Keratinocyte (primary cell): ENCODE data around the gene AP3D1. TPM values are rescaled to one million over a fixed set of nuclear protein-coding genes. Genes with fewer than 3 reads are reported as not detected.

Source experiments
- DNase-seq: peaks from one replicate; pipeline ENCODE4 v3.0.0-alpha.2; 2011; ENCODE audit warnings: low read depth, missing footprints, low spot score
- FAIRE-seq: peaks from 2 replicates; lab custom pipeline; 2011; peaks lifted over from hg19 to GRCh38; lab: Jason Lieb, UNC
- H2AFZ ChIP-seq: 2 replicates; pipeline ENCODE4 v1.6.0; 2012; ENCODE audit warnings: low read length, control low read depth, inconsistent platforms; ENCODE audit not compliant: control insufficient read depth
- H3K27ac ChIP-seq: 2 replicates; pipeline ENCODE4 v1.5.1; 2011; ENCODE audit warnings: low read length; ENCODE audit not compliant: control insufficient read depth, insufficient read depth
- H3K27me3 ChIP-seq: 3 replicates; pipeline ENCODE4 v1.6.0; 2011; ENCODE audit warnings: low read length; ENCODE audit not compliant: control insufficient read depth, insufficient read depth; ENCODE audit errors: extremely low read depth
- H3K36me3 ChIP-seq, 2 experiments: 2 replicates in 1 of 2; 3 replicates in 1 of 2; pipeline ENCODE4 v1.5.1; 2011; ENCODE audit warnings: low read length in 2 of 2, mild to moderate bottlenecking in 1 of 2; ENCODE audit not compliant: control insufficient read depth in 2 of 2, insufficient read depth in 2 of 2; ENCODE audit errors: extremely low read depth in 1 of 2
- H3K4me1 ChIP-seq: 3 replicates; pipeline ENCODE4 v1.5.1; 2011; ENCODE audit warnings: low read length; ENCODE audit not compliant: control insufficient read depth, insufficient read depth; ENCODE audit errors: extremely low read depth
- H3K4me2 ChIP-seq: 3 replicates; pipeline ENCODE4 v1.6.0; 2011; ENCODE audit warnings: low read depth, low read length; ENCODE audit not compliant: control insufficient read depth, insufficient read depth; ENCODE audit errors: extremely low read depth
- H3K4me3 ChIP-seq, 3 experiments: fragments of 200-600 bp in 1 of 3; sonication (generic) in 1 of 3; 2 replicates in 2 of 3; 3 replicates in 1 of 3; pipeline ENCODE4 v1.5.1; 2011 to 2016; ENCODE audit warnings: low read length in 3 of 3, mild to moderate bottlenecking in 3 of 3, control low read depth in 2 of 3, inconsistent platforms in 1 of 3, low read depth in 1 of 3, mixed read lengths in 1 of 3, mixed run types in 1 of 3, moderate library complexity in 1 of 3; ENCODE audit not compliant: control insufficient read depth in 2 of 3, insufficient read depth in 2 of 3; ENCODE audit errors: extremely low read depth in 1 of 3
- H3K79me2 ChIP-seq: 2 replicates; pipeline ENCODE4 v1.6.0; 2012; ENCODE audit warnings: low read length; ENCODE audit not compliant: control insufficient read depth, insufficient read depth
- H3K9ac ChIP-seq: 3 replicates; pipeline ENCODE4 v1.6.0; 2011; ENCODE audit warnings: low read length; ENCODE audit not compliant: control insufficient read depth, insufficient read depth; ENCODE audit errors: extremely low read depth
- H3K9me1 ChIP-seq: 3 replicates; pipeline ENCODE4 v1.6.0; 2011; ENCODE audit warnings: low read length; ENCODE audit not compliant: control insufficient read depth, insufficient read depth; ENCODE audit errors: extremely low read depth
- H3K9me3 ChIP-seq: 2 replicates; pipeline ENCODE4 v1.5.1; 2012; ENCODE audit warnings: low read depth, low read length; ENCODE audit not compliant: control insufficient read depth
- H4K20me1 ChIP-seq: 3 replicates; pipeline ENCODE4 v1.6.0; 2011; ENCODE audit warnings: low read length; ENCODE audit not compliant: control insufficient read depth, insufficient read depth; ENCODE audit errors: extremely low read depth
- EZH2 ChIP-seq: IDR thresholded peaks from one replicate; pipeline ENCODE4 v1.6.1; 2012; ENCODE audit warnings: inconsistent platforms, mild to moderate bottlenecking, low read length, moderate library complexity
- dilution Hi-C: fragments of 300-500 bp; cut with MboI; formaldehyde crosslinking; loops from one replicate; pipeline ENCODE4 v1.7.0; 2020; ENCODE audit warnings: low sequenced_read_pairs; ENCODE audit not compliant: extremely low pct_ligation_motif_present
- polyA plus RNA-seq, 5 experiments: library from polyadenylated mRNA; depleted of rRNA in 3 of 5; stranded (reverse) in 3 of 5; stranded (forward) in 1 of 5; unstranded in 1 of 5; fragments of >200 nt; gene quantifications; 1 replicate in 1 of 5; 2 replicates in 3 of 5; 3 replicates in 1 of 5; pipeline versions ENCODE4 v1.2.1 to v1.2.3, GENCODE V29; 2011 to 2012; ENCODE audit warnings: missing spikeins in 2 of 5, low read depth in 1 of 5, low replicate concordance in 1 of 5
- TF ChIP-seq, protein P1 (sequence below), 3 experiments: IDR thresholded peaks in 1 of 3; conservative IDR thresholded peaks in 1 of 3; optimal IDR thresholded peaks in 1 of 3; 2 replicates in 2 of 3; 3 replicates in 1 of 3; pipeline versions ENCODE3 to v1.5.1; 2011; ENCODE audit warnings: low read length in 3 of 3, mild to moderate bottlenecking in 3 of 3, moderate library complexity in 2 of 3, control low read depth in 1 of 3, inconsistent platforms in 1 of 3; ENCODE audit not compliant: insufficient read depth in 2 of 3; ENCODE audit errors: extremely low read depth in 1 of 3

AP3D1 gene
- polyA plus RNA-seq, 1 donor (not counting 4 experiments of a cell fraction or from before 2014, with no cell fraction given): 56.1 TPM

DNA sequence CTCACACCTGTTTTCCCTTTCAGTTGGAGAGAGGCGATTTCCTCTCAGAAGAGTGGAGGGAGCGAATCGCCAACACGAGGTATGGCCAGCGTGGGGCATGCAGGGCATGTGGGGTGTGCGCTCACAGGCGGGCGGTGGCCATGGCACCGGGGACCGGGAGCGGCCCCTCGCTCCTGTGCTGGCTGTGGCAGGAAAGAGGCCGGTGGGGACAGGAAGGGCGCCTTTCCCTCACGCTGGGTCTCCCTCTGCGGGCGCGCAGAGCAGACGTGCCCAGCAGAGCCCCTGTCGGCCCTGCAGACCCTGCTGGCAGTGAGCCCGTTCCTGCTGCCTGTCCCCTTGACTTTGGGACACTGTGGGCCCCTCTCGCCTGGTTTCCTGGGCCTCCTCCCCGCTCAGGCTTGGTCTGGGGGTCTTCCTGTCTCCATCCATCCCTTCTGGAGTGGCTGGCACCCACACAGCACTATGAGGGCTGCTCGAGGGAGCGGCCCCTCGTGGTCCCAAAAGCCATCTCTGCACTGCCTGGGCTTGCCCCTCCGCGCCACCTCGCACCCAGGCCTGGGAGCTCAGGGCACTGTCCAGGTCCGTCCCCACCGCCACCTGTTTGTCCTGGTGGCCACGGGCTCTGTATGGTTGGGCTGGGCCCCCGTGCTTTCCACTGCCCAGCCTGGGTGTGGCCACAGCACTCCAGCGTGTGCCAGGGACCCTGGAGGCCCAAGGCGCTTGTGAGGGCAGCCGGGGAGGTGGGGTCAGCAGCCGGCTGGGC is 48.7 kb upstream of the AP3D1 start:
- H3K4me3 ChIP-seq: no peak overlapping the region
- H3K9me1 ChIP-seq: no peaks in the 10 kb centered on the region
- peaks cover 20% of the 10 kb centered on the region for H3K79me2 ChIP-seq
- no peak for TF ChIP-seq EZH2
- TF ChIP-seq, protein P1, sequence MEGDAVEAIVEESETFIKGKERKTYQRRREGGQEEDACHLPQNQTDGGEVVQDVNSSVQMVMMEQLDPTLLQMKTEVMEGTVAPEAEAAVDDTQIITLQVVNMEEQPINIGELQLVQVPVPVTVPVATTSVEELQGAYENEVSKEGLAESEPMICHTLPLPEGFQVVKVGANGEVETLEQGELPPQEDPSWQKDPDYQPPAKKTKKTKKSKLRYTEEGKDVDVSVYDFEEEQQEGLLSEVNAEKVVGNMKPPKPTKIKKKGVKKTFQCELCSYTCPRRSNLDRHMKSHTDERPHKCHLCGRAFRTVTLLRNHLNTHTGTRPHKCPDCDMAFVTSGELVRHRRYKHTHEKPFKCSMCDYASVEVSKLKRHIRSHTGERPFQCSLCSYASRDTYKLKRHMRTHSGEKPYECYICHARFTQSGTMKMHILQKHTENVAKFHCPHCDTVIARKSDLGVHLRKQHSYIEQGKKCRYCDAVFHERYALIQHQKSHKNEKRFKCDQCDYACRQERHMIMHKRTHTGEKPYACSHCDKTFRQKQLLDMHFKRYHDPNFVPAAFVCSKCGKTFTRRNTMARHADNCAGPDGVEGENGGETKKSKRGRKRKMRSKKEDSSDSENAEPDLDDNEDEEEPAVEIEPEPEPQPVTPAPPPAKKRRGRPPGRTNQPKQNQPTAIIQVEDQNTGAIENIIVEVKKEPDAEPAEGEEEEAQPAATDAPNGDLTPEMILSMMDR (optimal IDR thresholded peaks at IDR 0.05 in 1 of 3, IDR thresholded peaks at IDR 0.05 in 1 of 3, conservative IDR thresholded peaks at IDR 0.05 in 1 of 3; ENCODE audit: extremely low read depth in 1 of 3, insufficient read depth in 2 of 3, low read length in 3 of 3): no peak
- DNase-seq: no peak
- peaks cover 28% of the 10 kb centered on the region for H3K4me1 ChIP-seq
- no peak for FAIRE-seq
- H3K9ac ChIP-seq: no peak overlapping the region
- H3K4me2 ChIP-seq: no peak overlapping the region
- dilution Hi-C loops: no loop called here
- H3K27me3 ChIP-seq: no peaks in the 10 kb centered on the region
- no peaks in the 10 kb centered on the region for H3K9me3 ChIP-seq
- H3K36me3 ChIP-seq: peaks cover 6 to 27% of the 10 kb centered on the region in 2 experiments
- H4K20me1 ChIP-seq: peaks cover 3% of the 10 kb centered on the region
- no peak overlapping the region for H3K27ac ChIP-seq
- H2AFZ ChIP-seq: no peak overlapping the region

DNA sequence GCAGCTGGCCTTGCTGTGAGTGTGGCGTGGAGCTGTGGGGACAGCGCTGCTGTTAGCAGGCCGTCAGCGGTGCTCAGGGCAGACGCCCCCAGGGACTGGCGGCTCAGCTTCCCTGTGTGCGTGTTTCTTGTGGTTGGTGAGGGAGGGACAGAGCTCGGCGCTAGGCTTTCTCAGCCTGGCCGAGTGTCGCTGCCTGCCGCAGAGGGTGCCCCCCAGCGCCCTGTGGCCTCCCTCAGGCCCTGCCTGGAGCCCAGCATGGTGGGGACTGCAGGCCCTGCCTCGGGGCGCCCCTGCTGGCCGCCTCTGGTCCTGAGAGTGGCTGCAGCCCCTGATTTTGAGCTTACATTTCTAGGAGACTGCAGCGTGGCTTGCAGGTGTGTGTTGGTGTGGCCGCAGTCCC is 47.8 kb upstream of the AP3D1 start:
- FAIRE-seq: no peak
- no peaks in the 10 kb centered on the region for H3K9me1 ChIP-seq
- dilution Hi-C loops: no loop called here
- H4K20me1 ChIP-seq: peaks cover 3% of the 10 kb centered on the region
- H3K9ac ChIP-seq: no peak overlapping the region
- H2AFZ ChIP-seq: no peak overlapping the region
- H3K27me3 ChIP-seq: no peaks in the 10 kb centered on the region
- no peaks in the 10 kb centered on the region for H3K9me3 ChIP-seq
- H3K4me2 ChIP-seq: no peak overlapping the region
- H3K4me3 ChIP-seq: no peak overlapping the region
- no peak for DNase-seq
- peaks cover 9 to 30% of the 10 kb centered on the region in 2 experiments for H3K36me3 ChIP-seq
- TF ChIP-seq EZH2: no peak
- TF ChIP-seq, protein P1 (optimal IDR thresholded peaks at IDR 0.05 in 1 of 3, IDR thresholded peaks at IDR 0.05 in 1 of 3, conservative IDR thresholded peaks at IDR 0.05 in 1 of 3; ENCODE audit: extremely low read depth in 1 of 3, insufficient read depth in 2 of 3, low read length in 3 of 3): no peak
- H3K4me1 ChIP-seq: peaks cover 21% of the 10 kb centered on the region
- no peak overlapping the region for H3K27ac ChIP-seq
- H3K79me2 ChIP-seq: peaks cover 20% of the 10 kb centered on the region
